Right atrium auricular region (tissue), 2 donors: ENCODE data around the gene NEK11. TPM values are rescaled to one million over a fixed set of nuclear protein-coding genes. Genes with fewer than 3 reads are reported as not detected.
"Not testable (repeated sequence)": the region's sequence is repeated elsewhere in the genome, so short reads cannot be mapped to it uniquely, and the experiment has no call there.

Experiments used
- DNase-seq: peaks from one replicate; pipeline ENCODE4 v3.0.0-alpha.2; 2019; ENCODE audit warnings: low spot score
- H3K27ac ChIP-seq, 2 donors: fragments of 200-600 bp; sonication (generic); 1 replicate in 1 of 2; 2 replicates in 1 of 2; pipeline ENCODE4 v1.5.1; 2016 to 2019
- H3K27me3 ChIP-seq, 2 donors: fragments of 200-600 bp; sonication (generic); one replicate each; pipeline versions ENCODE4 v1.5.1 to v1.6.0; 2017 to 2019
- H3K36me3 ChIP-seq: fragments of 200-600 bp; sonication (generic); one replicate; pipeline ENCODE4 v1.5.1; 2016
- H3K4me1 ChIP-seq, 2 donors: fragments of 200-600 bp; sonication (generic); one replicate each; pipeline versions ENCODE4 v1.5.1 to v1.6.0; 2017 to 2019
- H3K4me3 ChIP-seq, 2 donors: fragments of 200-600 bp; sonication (generic); 1 replicate in 1 of 2; 2 replicates in 1 of 2; pipeline ENCODE4 v1.5.1; 2017 to 2019; ENCODE audit warnings: mild to moderate bottlenecking in 1 of 2, moderate library complexity in 1 of 2
- H3K9me3 ChIP-seq, 2 donors: fragments of 200-600 bp; sonication (generic); one replicate each; pipeline ENCODE4 v1.5.1; 2019
- total RNA-seq, 2 donors: library from RNA; depleted of rRNA; stranded (reverse); fragments of >200 nt; gene quantifications; one replicate each; pipeline ENCODE4 v1.1.0, GENCODE V29; 2016
- TF ChIP-seq, protein P1 (sequence below), 2 donors: fragments of 200-600 bp; sonication (generic); IDR thresholded peaks; one replicate each; pipeline ENCODE4 v1.5.1; 2019; ENCODE audit warnings: antibody characterized with exemption in 2 of 2

NEK11 gene
- total RNA-seq, 2 donors from 2014 or later, result 2.0 to 2.2 TPM

- DNase-seq, result no peak
- no peak overlapping the region for H3K27ac ChIP-seq
- no peaks in the 10 kb centered on the region for H3K27me3 ChIP-seq
- H3K4me1 ChIP-seq, result no peaks in the 10 kb centered on the region
- TF ChIP-seq, protein P1, sequence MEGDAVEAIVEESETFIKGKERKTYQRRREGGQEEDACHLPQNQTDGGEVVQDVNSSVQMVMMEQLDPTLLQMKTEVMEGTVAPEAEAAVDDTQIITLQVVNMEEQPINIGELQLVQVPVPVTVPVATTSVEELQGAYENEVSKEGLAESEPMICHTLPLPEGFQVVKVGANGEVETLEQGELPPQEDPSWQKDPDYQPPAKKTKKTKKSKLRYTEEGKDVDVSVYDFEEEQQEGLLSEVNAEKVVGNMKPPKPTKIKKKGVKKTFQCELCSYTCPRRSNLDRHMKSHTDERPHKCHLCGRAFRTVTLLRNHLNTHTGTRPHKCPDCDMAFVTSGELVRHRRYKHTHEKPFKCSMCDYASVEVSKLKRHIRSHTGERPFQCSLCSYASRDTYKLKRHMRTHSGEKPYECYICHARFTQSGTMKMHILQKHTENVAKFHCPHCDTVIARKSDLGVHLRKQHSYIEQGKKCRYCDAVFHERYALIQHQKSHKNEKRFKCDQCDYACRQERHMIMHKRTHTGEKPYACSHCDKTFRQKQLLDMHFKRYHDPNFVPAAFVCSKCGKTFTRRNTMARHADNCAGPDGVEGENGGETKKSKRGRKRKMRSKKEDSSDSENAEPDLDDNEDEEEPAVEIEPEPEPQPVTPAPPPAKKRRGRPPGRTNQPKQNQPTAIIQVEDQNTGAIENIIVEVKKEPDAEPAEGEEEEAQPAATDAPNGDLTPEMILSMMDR (IDR thresholded peaks at IDR 0.05), result no peak
- H3K9me3 ChIP-seq, result no peaks in the 10 kb centered on the region
- no peak overlapping the region for H3K4me3 ChIP-seq
- no peaks in the 10 kb centered on the region for H3K36me3 ChIP-seq
Observed at GRCh38 chr3:131324923-131325322, 298.2 kb downstream of the NEK11 start.

- no peak for DNase-seq
- H3K27me3 ChIP-seq, result no peaks in the 10 kb centered on the region
- no peaks in the 10 kb centered on the region for H3K4me1 ChIP-seq
- TF ChIP-seq, protein P1 (IDR thresholded peaks at IDR 0.05), result no peak
- H3K9me3 ChIP-seq, result no peaks in the 10 kb centered on the region
- H3K4me3 ChIP-seq, result no peak overlapping the region
- no peaks in the 10 kb centered on the region for H3K36me3 ChIP-seq
- H3K27ac ChIP-seq, result no peak overlapping the region
Observed at GRCh38 chr3:131326307-131326706, 299.6 kb downstream of the NEK11 start.

- no peak for DNase-seq
- Histone ChIP-seq H3K27ac (no peak overlapping the region), H3K36me3 (no peaks in the 10 kb centered on the region), H3K9me3 (no peaks in the 10 kb centered on the region), H3K27me3 (no peaks in the 10 kb centered on the region), H3K4me3 (no peak overlapping the region), H3K4me1 (no peaks in the 10 kb centered on the region)
- TF ChIP-seq, protein P1 (IDR thresholded peaks at IDR 0.05), result no peak
Observed at GRCh38 chr3:131328721-131329120, 302.0 kb downstream of the NEK11 start.

DNA sequence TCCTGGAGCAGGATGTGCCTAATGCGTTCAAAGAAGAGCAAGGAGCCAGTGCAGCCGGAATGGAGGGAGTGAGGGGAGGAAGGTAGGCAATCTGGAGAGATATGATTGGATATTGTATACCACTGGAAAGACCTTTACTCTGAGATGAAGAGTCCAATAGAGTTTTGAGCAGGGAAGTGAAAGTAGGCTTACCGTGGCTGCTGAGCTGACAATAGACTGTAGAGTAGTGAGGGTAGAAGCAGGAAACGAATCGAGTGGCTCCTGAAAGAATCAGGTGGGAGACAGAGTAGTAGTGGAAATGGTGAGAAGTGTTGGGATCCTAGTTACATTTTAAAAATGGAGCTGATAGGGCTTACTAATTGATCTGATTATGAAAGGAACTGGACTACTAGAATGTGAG lies 303.1 kb downstream of the NEK11 start:
- Histone ChIP-seq H3K27ac (no peak overlapping the region), H3K36me3 (no peaks in the 10 kb centered on the region), H3K27me3 (no peaks in the 10 kb centered on the region), H3K9me3 (no peaks in the 10 kb centered on the region), H3K4me3 (no peak overlapping the region), H3K4me1 (no peaks in the 10 kb centered on the region)
- no peak for DNase-seq
- TF ChIP-seq, protein P1 (IDR thresholded peaks at IDR 0.05), result no peak

DNA sequence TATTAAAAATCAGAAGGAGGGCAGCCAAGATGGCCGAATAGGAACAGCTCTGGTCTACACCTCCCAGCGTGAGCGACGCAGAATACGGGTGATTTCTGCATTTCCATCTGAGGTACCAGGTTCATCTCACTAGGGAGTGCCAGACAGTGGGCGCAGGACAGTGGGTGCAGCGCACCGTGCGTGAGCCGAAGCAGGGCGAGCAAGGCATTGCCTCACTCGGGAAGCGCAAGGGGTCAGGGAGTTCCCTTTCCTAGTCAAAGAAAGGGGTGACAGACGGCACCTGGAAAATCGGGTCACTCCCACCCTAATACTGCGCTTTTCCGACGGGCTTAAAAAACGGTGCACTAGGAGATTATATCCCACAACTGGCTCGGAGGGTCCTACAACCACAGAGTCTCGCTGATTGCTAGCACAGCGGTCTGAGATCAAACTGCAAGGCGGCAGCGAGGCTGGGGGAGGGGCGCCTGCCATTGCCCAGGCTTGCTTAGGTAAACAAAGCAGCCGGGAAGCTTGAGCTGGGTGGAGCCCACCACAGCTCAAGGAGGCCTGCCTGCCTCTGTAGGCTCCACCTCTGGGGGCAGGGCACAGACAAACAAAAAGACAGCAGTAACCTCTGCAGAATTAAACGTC lies 304.9 kb downstream of the NEK11 start:
- not testable (repeated sequence) for H3K27me3 ChIP-seq, H3K4me3 ChIP-seq, DNase-seq, H3K4me1 ChIP-seq, H3K27ac ChIP-seq, H3K36me3 ChIP-seq, H3K9me3 ChIP-seq

DNA sequence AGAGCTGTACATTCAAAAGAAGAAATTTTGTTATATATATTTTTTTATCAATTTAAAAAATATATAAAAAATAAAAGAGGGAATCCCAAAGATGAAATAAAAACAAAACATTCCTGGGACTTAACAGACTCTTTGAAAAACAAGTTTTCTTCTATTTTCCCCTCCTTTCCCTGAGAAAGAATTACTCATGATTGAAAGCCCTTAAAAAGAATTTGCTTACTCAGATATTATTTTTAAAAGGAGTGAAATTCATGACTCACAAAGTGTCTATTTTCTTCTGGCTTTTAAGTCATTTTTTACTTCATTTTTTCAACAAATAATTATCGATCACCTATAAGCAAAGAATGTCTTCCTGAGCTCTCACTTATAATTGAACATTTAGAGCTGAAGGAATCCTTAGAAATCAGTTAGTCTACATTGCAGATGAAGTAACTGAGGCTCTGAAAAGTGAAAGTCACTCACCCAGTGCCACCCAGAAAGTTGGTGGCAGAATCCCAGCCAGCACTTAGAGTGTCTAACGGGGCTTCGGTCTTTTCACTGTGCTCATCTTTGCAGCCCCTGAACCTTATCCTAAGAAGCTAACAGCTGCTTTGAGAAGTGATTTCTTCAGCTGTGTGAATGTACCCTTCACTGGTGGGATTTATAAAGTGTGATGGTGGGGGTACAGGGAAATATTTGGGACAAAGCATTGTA lies 312.4 kb downstream of the NEK11 start:
- Histone ChIP-seq H3K9me3 (no peaks in the 10 kb centered on the region), H3K27me3 (no peaks in the 10 kb centered on the region), H3K4me1 (no peaks in the 10 kb centered on the region), H3K27ac (no peak overlapping the region), H3K4me3 (no peak overlapping the region), H3K36me3 (no peaks in the 10 kb centered on the region)
- no peak for DNase-seq
- TF ChIP-seq, protein P1 (IDR thresholded peaks at IDR 0.05), result no peak
